Measurements from ENCODE around the gene VNN1. TPM values are rescaled to one million over a fixed set of nuclear protein-coding genes. Genes with fewer than 3 reads are reported as not detected.
"Not testable (repeated sequence)": the region's sequence is repeated elsewhere in the genome, so short reads cannot be mapped to it uniquely, and the experiment has no call there.

VNN1 gene
- total and polyA plus RNA-seq, 7 experiments from 2014 or later = 0.11 to 8.4 (median 1.1) TPM; not detected in 4

- H3K27me3 Mint-ChIP-seq = peaks cover 35 to 47% (median 42%) of the 10 kb centered on the region in 5 donors
These were observed 77.9 kb downstream of the VNN1 start for GRCh38 chr6:132635906-132636305.

GRCh38 chr6:132635288-132635687 is 78.6 kb downstream of the VNN1 start:
- H3K9me3 ChIP-seq (ENCODE audit: control insufficient read depth in 2 of 3, low read length in 3 of 3); H3K27ac Mint-ChIP-seq; H3K4me1 Mint-ChIP-seq; intact Hi-C loops (cut with micrococcal nuclease); POLR2A ChIA-PET; H3K4me3 ChIP-seq (ENCODE audit: low read length); H3K4me3 Mint-ChIP-seq; H3K4me1 ChIP-seq (ENCODE audit: control insufficient read depth in 2 of 2, insufficient read depth in 2 of 2, low read length in 2 of 2); H3K36me3 ChIP-seq (ENCODE audit: control insufficient read depth in 2 of 3, insufficient read depth in 3 of 3, low read length in 3 of 3); ATAC-seq; DNase-seq; H3K27ac ChIP-seq (ENCODE audit: low read depth, low read length); CTCF ChIA-PET; H3K27me3 ChIP-seq (ENCODE audit: control insufficient read depth in 2 of 2, insufficient read depth in 2 of 2, low read length in 2 of 2); H3K36me3 Mint-ChIP-seq: not testable (repeated sequence)
- H3K9me3 Mint-ChIP-seq = peaks cover 0 to 13% (median 0%) of the 10 kb centered on the region in 11 donors
- peaks cover 33 to 52% (median 42%) of the 10 kb centered on the region in 5 donors for H3K27me3 Mint-ChIP-seq

More at GRCh38 chr6:132635906-132636305, 77.9 kb downstream of the VNN1 start:
- H3K36me3 Mint-ChIP-seq; CTCF ChIA-PET; H3K27me3 ChIP-seq (ENCODE audit: control insufficient read depth in 2 of 2, insufficient read depth in 2 of 2, low read length in 2 of 2); H3K27ac Mint-ChIP-seq; H3K4me1 ChIP-seq (ENCODE audit: control insufficient read depth in 2 of 2, insufficient read depth in 2 of 2, low read length in 2 of 2); H3K4me3 Mint-ChIP-seq; H3K9me3 ChIP-seq (ENCODE audit: control insufficient read depth in 2 of 3, low read length in 3 of 3); intact Hi-C loops (cut with micrococcal nuclease); H3K36me3 ChIP-seq (ENCODE audit: control insufficient read depth in 2 of 3, insufficient read depth in 3 of 3, low read length in 3 of 3); ATAC-seq; H3K27ac ChIP-seq (ENCODE audit: low read depth, low read length); DNase-seq; POLR2A ChIA-PET; H3K4me3 ChIP-seq (ENCODE audit: low read length); H3K4me1 Mint-ChIP-seq: not testable (repeated sequence)
- peaks cover 0 to 13% (median 0%) of the 10 kb centered on the region in 11 donors for H3K9me3 Mint-ChIP-seq

GRCh38 chr6:132634796-132635195 is 79.1 kb downstream of the VNN1 start:
- no peaks in the 10 kb centered on the region for H3K36me3 Mint-ChIP-seq
- no peaks in the 10 kb centered on the region for H3K36me3 ChIP-seq (ENCODE audit: control insufficient read depth in 2 of 3, insufficient read depth in 3 of 3, low read length in 3 of 3)
- peaks cover 33 to 52% (median 42%) of the 10 kb centered on the region in 5 donors for H3K27me3 Mint-ChIP-seq
- CTCF ChIA-PET = no interaction called here
- H3K9me3 Mint-ChIP-seq = peaks cover 0 to 13% (median 0%) of the 10 kb centered on the region in 11 donors
- H3K27ac ChIP-seq (ENCODE audit: low read depth, low read length) = no peak overlapping the region
- no peak overlapping the region for H3K4me3 Mint-ChIP-seq
- H3K4me3 ChIP-seq (ENCODE audit: low read length) = no peak overlapping the region
- H3K27me3 ChIP-seq (ENCODE audit: control insufficient read depth in 2 of 2, insufficient read depth in 2 of 2, low read length in 2 of 2) = no peaks in the 10 kb centered on the region
- no peaks in the 10 kb centered on the region for H3K9me3 ChIP-seq (ENCODE audit: control insufficient read depth in 2 of 3, low read length in 3 of 3)
- ATAC-seq = no peak
- no peaks in the 10 kb centered on the region for H3K4me1 Mint-ChIP-seq
- DNase-seq = no peak
- H3K27ac Mint-ChIP-seq = no peak overlapping the region
- H3K4me1 ChIP-seq (ENCODE audit: control insufficient read depth in 2 of 2, insufficient read depth in 2 of 2, low read length in 2 of 2) = no peaks in the 10 kb centered on the region
- POLR2A ChIA-PET = no interaction called here
- intact Hi-C loops (cut with micrococcal nuclease) = no loop called here

- no peaks in the 10 kb centered on the region for H3K4me1 Mint-ChIP-seq
- POLR2A ChIA-PET = no interaction called here
- DNase-seq (no peak), ATAC-seq (no peak)
- H3K4me1 ChIP-seq (ENCODE audit: control insufficient read depth in 2 of 2, insufficient read depth in 2 of 2, low read length in 2 of 2) = no peaks in the 10 kb centered on the region
- H3K27ac ChIP-seq (ENCODE audit: low read depth, low read length) = no peak overlapping the region
- H3K27ac Mint-ChIP-seq = no peak overlapping the region
- peaks cover 0 to 13% (median 3%) of the 10 kb centered on the region in 11 donors for H3K9me3 Mint-ChIP-seq
- H3K36me3 Mint-ChIP-seq = no peaks in the 10 kb centered on the region
- intact Hi-C loops (cut with micrococcal nuclease) = no loop called here
- H3K4me3 Mint-ChIP-seq = no peak overlapping the region
- no peaks in the 10 kb centered on the region for H3K9me3 ChIP-seq (ENCODE audit: control insufficient read depth in 2 of 3, low read length in 3 of 3)
- no peaks in the 10 kb centered on the region for H3K27me3 ChIP-seq (ENCODE audit: control insufficient read depth in 2 of 2, insufficient read depth in 2 of 2, low read length in 2 of 2)
- H3K36me3 ChIP-seq (ENCODE audit: control insufficient read depth in 2 of 3, insufficient read depth in 3 of 3, low read length in 3 of 3) = no peaks in the 10 kb centered on the region
- peaks cover 32 to 55% (median 53%) of the 10 kb centered on the region in 5 donors for H3K27me3 Mint-ChIP-seq
- CTCF ChIA-PET = interaction anchor here (0.6 kb wide), 1 partner anchor 8 kb away, joined by 3 read pairs; no protein-coding TSS in a partner anchor
- H3K4me3 ChIP-seq (ENCODE audit: low read length) = no peak overlapping the region
These were observed 80.5 kb downstream of the VNN1 start for GRCh38 chr6:132633362-132633761.

Other genes with a start within 250 kb of the VNN1 start
- 10 to 100 TPM; 14.7 to 43.3 (median 24.0) TPM for gene STX7, start 200.9 kb downstream of the VNN1 start, total RNA-seq
- gene STX7, start 200.9 kb downstream of the VNN1 start, polyA plus RNA-seq = 1 to 10 TPM; 8.6 to 9.5 TPM
- gene TAAR9, start 175.8 kb downstream of the VNN1 start, total RNA-seq = not detected
- gene TAAR9, start 175.8 kb downstream of the VNN1 start, polyA plus RNA-seq = not detected
- gene TAAR8, start 161.4 kb downstream of the VNN1 start, total RNA-seq = not detected
- not detected for gene TAAR8, start 161.4 kb downstream of the VNN1 start, polyA plus RNA-seq
- not detected for gene TAAR6, start 143.7 kb downstream of the VNN1 start, total RNA-seq
- not detected for gene TAAR6, start 143.7 kb downstream of the VNN1 start, polyA plus RNA-seq
- gene TAAR5, start 124.3 kb downstream of the VNN1 start, total RNA-seq = not detected
- not detected for gene TAAR5, start 124.3 kb downstream of the VNN1 start, polyA plus RNA-seq
- not detected for gene TAAR2, start 89.8 kb downstream of the VNN1 start, total RNA-seq
- not detected for gene TAAR2, start 89.8 kb downstream of the VNN1 start, polyA plus RNA-seq
- not detected for gene TAAR1, start 54.9 kb downstream of the VNN1 start, total RNA-seq
- gene TAAR1, start 54.9 kb downstream of the VNN1 start, polyA plus RNA-seq = not detected
- gene VNN2, start 43.8 kb upstream of the VNN1 start, total RNA-seq = 10 to 100 TPM in 4 of 5 experiments, 1 to 10 TPM in 1; 9.7 to 47.0 (median 32.1) TPM
- 10 to 100 TPM; 43.6 to 52.3 TPM for gene VNN2, start 43.8 kb upstream of the VNN1 start, polyA plus RNA-seq
- gene SLC18B1, start 84.6 kb upstream of the VNN1 start, total RNA-seq = 10 to 100 TPM in 4 of 5 experiments, 1 to 10 TPM in 1; 5.7 to 16.4 (median 11.8) TPM
- gene SLC18B1, start 84.6 kb upstream of the VNN1 start, polyA plus RNA-seq = 10 to 100 TPM; 17.8 to 18.3 TPM
- gene RPS12, start 100.5 kb upstream of the VNN1 start, total RNA-seq = 1,000 to 10,000 TPM; 1,361 to 2,870 (median 2,682) TPM
- 1,000 to 10,000 TPM; 2,662 to 3,656 TPM for gene RPS12, start 100.5 kb upstream of the VNN1 start, polyA plus RNA-seq

Data from naive thymus-derived CD4-positive, alpha-beta T cell (primary cell).